GM18873 (cell line): ENCODE data around the gene MTSS2.
"Not testable (repeated sequence)": the region's sequence is repeated elsewhere in the genome, so short reads cannot be mapped to it uniquely, and the experiment has no call there.

Source experiments
- ATAC-seq: cut with Tn5 transposase; IDR thresholded peaks from one replicate; pipeline ENCODE4 v1.9.1; 2021; ENCODE audit warnings: mild to moderate bottlenecking, moderate library complexity, moderate number of reproducible peaks; ENCODE audit not compliant: unreplicated experiment, low FRiP score

MTSS2 gene

GRCh38 chr16:70657956-70658355 is 27.9 kb downstream of the MTSS2 start:
- ATAC-seq: no peak

- ATAC-seq: no peak
These were observed 29.1 kb downstream of the MTSS2 start for GRCh38 chr16:70656712-70657263.

- ATAC-seq: no peak
These were observed 29.7 kb downstream of the MTSS2 start for GRCh38 chr16:70656065-70656711.

- ATAC-seq: no peak
These were observed 31.8 kb downstream of the MTSS2 start for GRCh38 chr16:70653809-70654771.

GRCh38 chr16:70653406-70653805 is 32.4 kb downstream of the MTSS2 start:
- ATAC-seq: no peak

- ATAC-seq: no peak
These were observed 33.5 kb downstream of the MTSS2 start for GRCh38 chr16:70652322-70652721.

GRCh38 chr16:70651524-70651923 is 34.3 kb downstream of the MTSS2 start:
- ATAC-seq: no peak

- no peak for ATAC-seq
These were observed 35.6 kb downstream of the MTSS2 start for GRCh38 chr16:70650216-70650615.

- ATAC-seq: no peak
These were observed 36.6 kb downstream of the MTSS2 start for GRCh38 chr16:70649300-70649699.

GRCh38 chr16:70648606-70649005 is 37.2 kb downstream of the MTSS2 start:
- ATAC-seq: no peak

GRCh38 chr16:70647441-70648359 is 38.2 kb downstream of the MTSS2 start:
- no peak for ATAC-seq

- ATAC-seq: no peak
These were observed 39.3 kb downstream of the MTSS2 start, which contains the start of gene IL34 for GRCh38 chr16:70646260-70647241. IL34 (plus strand) TSS chr16:70646559; CDS start chr16:70646948, 389 bp downstream.

GRCh38 chr16:70644763-70645597 is 40.9 kb downstream of the MTSS2 start:
- no peak for ATAC-seq

GRCh38 chr16:70643264-70643663 is 42.6 kb downstream of the MTSS2 start:
- not testable (repeated sequence) for ATAC-seq

GRCh38 chr16:70642633-70643032 is 43.2 kb downstream of the MTSS2 start:
- no peak for ATAC-seq

GRCh38 chr16:70638814-70639792 is 46.8 kb downstream of the MTSS2 start:
- no peak for ATAC-seq
